DND-41 (cell line): Measurements from ENCODE around the gene MTFMT.

Experiments used
- ATAC-seq: fragments of 200-7000 bp; cut with Tn5 transposase; 3 replicates; pipeline ENCODE4 v1.9.1; 2021; ENCODE audit warnings: low read depth; ENCODE audit not compliant: insufficient read depth
- DNase-seq: peaks from one replicate; pipeline ENCODE4 v3.0.0-alpha.2; 2020
- H2AFZ ChIP-seq: 2 replicates; pipeline ENCODE4 v1.6.0; 2012; ENCODE audit warnings: low read depth, low read length
- H3K27ac ChIP-seq: 2 replicates; pipeline ENCODE4 v1.5.1; 2012; ENCODE audit warnings: low read length, inconsistent platforms
- H3K27me3 ChIP-seq: fragments of 200-600 bp; sonication (generic); 2 replicates; pipeline ENCODE4 v1.6.0; 2012; ENCODE audit warnings: low read length, mild to moderate bottlenecking, inconsistent platforms; ENCODE audit not compliant: insufficient read depth, poor library complexity
- H3K36me3 ChIP-seq: 2 replicates; pipeline ENCODE4 v1.5.1; 2012; ENCODE audit warnings: low read length, inconsistent platforms; ENCODE audit not compliant: insufficient read depth
- H3K4me1 ChIP-seq: 2 replicates; pipeline ENCODE4 v1.5.1; 2012; ENCODE audit warnings: mild to moderate bottlenecking, low read length; ENCODE audit not compliant: insufficient read depth
- H3K4me2 ChIP-seq: 2 replicates; pipeline ENCODE4 v1.6.0; 2012; ENCODE audit warnings: mild to moderate bottlenecking, moderate library complexity, low read length, inconsistent platforms; ENCODE audit not compliant: insufficient read depth
- H3K4me3 ChIP-seq, 2 experiments: fragments of 200-600 bp in 1 of 2; shearing (Covaris generic) in 1 of 2; 2 replicates each; pipeline ENCODE4 v1.5.1; 2012 to 2016; ENCODE audit warnings: inconsistent platforms in 2 of 2, low read length in 2 of 2, mild to moderate bottlenecking in 2 of 2, low read depth in 1 of 2, moderate library complexity in 1 of 2
- H3K79me2 ChIP-seq: 2 replicates; pipeline ENCODE4 v1.6.0; 2012; ENCODE audit warnings: low read length, inconsistent platforms; ENCODE audit not compliant: insufficient read depth
- H3K9ac ChIP-seq: 2 replicates; pipeline ENCODE4 v1.6.0; 2012; ENCODE audit warnings: low read depth, mild to moderate bottlenecking, inconsistent platforms, low read length, moderate library complexity
- H3K9me3 ChIP-seq: 2 replicates; pipeline ENCODE4 v1.5.1; 2012; ENCODE audit warnings: low read length, moderate library complexity, mild to moderate bottlenecking, inconsistent platforms; ENCODE audit not compliant: insufficient read depth, severe bottlenecking
- H4K20me1 ChIP-seq: 2 replicates; pipeline ENCODE4 v1.6.0; 2012; ENCODE audit warnings: low read length; ENCODE audit not compliant: insufficient read depth
- EZH2 ChIP-seq: IDR thresholded peaks from 3 replicates; pipeline ENCODE4 v1.6.1; 2012; ENCODE audit warnings: borderline replicate concordance, low read depth, mild to moderate bottlenecking, moderate library complexity, low read length, inconsistent platforms; ENCODE audit not compliant: severe bottlenecking
- TF ChIP-seq, protein P1 (sequence below): IDR thresholded peaks from 2 replicates; pipeline ENCODE4 v1.5.1; 2012; ENCODE audit warnings: borderline replicate concordance, low read length, moderate library complexity, mild to moderate bottlenecking; ENCODE audit not compliant: poor library complexity, severe bottlenecking; ENCODE audit errors: extremely low read depth

The MTFMT gene

DNA sequence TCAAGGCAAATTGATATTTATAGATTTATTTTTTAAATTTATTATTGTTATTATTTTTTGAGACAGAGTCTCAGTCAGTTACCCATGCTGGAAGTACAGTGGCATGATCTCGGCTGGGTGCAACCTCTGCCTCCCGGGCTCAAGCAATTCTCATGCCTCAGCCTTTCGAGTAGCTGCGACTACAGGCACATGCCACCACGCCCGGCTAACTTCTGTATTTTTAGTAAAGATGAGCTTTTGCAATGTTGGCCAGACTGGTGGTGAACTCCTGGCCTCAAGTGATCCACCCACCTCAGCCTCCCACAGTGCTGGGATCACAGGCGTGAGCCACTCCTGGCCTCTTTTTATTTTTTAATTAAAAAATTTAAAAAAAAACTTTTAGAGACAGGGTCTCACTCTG, 58.7 kb downstream of the MTFMT start:
- ATAC-seq: no peak

DNA sequence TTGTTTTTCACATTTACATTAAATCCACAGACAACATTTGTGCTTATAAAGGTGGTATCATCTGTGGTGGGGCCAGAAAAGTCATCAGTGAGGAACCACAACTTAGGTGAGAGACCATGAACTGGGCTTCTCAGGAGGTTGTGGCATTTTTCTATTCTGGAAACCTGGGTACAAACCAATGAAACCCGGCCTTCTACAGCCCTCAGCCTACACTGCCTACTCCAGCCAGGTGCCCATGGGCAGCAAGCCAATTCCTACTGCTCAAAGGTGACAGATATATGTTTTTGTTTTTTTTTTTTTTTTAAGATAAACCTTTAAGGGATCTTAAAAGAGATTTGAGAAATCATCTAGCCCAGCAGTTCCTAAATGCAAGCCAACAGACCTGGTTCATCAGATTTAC, 60.0 kb downstream of the MTFMT start:
- no peaks in the 10 kb centered on the region for H3K4me1 ChIP-seq
- H3K79me2 ChIP-seq: no peaks in the 10 kb centered on the region
- no peak overlapping the region for H3K27ac ChIP-seq
- no peaks in the 10 kb centered on the region for H4K20me1 ChIP-seq
- no peak for TF ChIP-seq EZH2
- no peaks in the 10 kb centered on the region for H3K9me3 ChIP-seq
- DNase-seq: no peak
- no peak overlapping the region for H3K9ac ChIP-seq
- H3K36me3 ChIP-seq: peaks cover 58% of the 10 kb centered on the region
- no peak overlapping the region for H3K4me3 ChIP-seq
- H3K4me2 ChIP-seq: no peak overlapping the region
- no peak overlapping the region for H2AFZ ChIP-seq
- ATAC-seq: no peak
- H3K27me3 ChIP-seq: no peaks in the 10 kb centered on the region

More for the DNA sequence above, 58.7 kb downstream of the MTFMT start:
- no peak overlapping the region for H3K9ac ChIP-seq
- H3K36me3 ChIP-seq: peaks cover 50% of the 10 kb centered on the region
- H2AFZ ChIP-seq: no peak overlapping the region
- no peaks in the 10 kb centered on the region for H3K27me3 ChIP-seq
- no peak overlapping the region for H3K4me3 ChIP-seq
- no peaks in the 10 kb centered on the region for H3K4me1 ChIP-seq
- no peaks in the 10 kb centered on the region for H4K20me1 ChIP-seq
- H3K79me2 ChIP-seq: no peaks in the 10 kb centered on the region
- no peak for DNase-seq
- TF ChIP-seq EZH2: no peak
- TF ChIP-seq, protein P1, sequence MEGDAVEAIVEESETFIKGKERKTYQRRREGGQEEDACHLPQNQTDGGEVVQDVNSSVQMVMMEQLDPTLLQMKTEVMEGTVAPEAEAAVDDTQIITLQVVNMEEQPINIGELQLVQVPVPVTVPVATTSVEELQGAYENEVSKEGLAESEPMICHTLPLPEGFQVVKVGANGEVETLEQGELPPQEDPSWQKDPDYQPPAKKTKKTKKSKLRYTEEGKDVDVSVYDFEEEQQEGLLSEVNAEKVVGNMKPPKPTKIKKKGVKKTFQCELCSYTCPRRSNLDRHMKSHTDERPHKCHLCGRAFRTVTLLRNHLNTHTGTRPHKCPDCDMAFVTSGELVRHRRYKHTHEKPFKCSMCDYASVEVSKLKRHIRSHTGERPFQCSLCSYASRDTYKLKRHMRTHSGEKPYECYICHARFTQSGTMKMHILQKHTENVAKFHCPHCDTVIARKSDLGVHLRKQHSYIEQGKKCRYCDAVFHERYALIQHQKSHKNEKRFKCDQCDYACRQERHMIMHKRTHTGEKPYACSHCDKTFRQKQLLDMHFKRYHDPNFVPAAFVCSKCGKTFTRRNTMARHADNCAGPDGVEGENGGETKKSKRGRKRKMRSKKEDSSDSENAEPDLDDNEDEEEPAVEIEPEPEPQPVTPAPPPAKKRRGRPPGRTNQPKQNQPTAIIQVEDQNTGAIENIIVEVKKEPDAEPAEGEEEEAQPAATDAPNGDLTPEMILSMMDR: no peak
- H3K27ac ChIP-seq: no peak overlapping the region
- no peak overlapping the region for H3K4me2 ChIP-seq
- H3K9me3 ChIP-seq: no peaks in the 10 kb centered on the region

- no peaks in the 10 kb centered on the region for H3K27me3 ChIP-seq
- H3K4me2 ChIP-seq: no peak overlapping the region
- H3K36me3 ChIP-seq: peaks cover 62% of the 10 kb centered on the region
- no peak overlapping the region for H3K4me3 ChIP-seq
- H3K9me3 ChIP-seq: no peaks in the 10 kb centered on the region
- no peaks in the 10 kb centered on the region for H4K20me1 ChIP-seq
- no peak overlapping the region for H2AFZ ChIP-seq
- TF ChIP-seq EZH2: no peak
- TF ChIP-seq, protein P1: no peak
- H3K27ac ChIP-seq: no peak overlapping the region
- H3K4me1 ChIP-seq: no peaks in the 10 kb centered on the region
- DNase-seq (no peak), ATAC-seq (no peak)
- no peaks in the 10 kb centered on the region for H3K79me2 ChIP-seq
- H3K9ac ChIP-seq: no peak overlapping the region
Measured at GRCh38 chr15:64961013-64961412, 68.4 kb downstream of the MTFMT start.

- H3K27me3 ChIP-seq: no peaks in the 10 kb centered on the region
- TF ChIP-seq EZH2: no peak
- TF ChIP-seq, protein P1: no peak
- no peak overlapping the region for H2AFZ ChIP-seq
- no peak overlapping the region for H3K27ac ChIP-seq
- H3K79me2 ChIP-seq: no peaks in the 10 kb centered on the region
- no peak overlapping the region for H3K4me3 ChIP-seq
- no peaks in the 10 kb centered on the region for H3K9me3 ChIP-seq
- peaks cover 65% of the 10 kb centered on the region for H3K36me3 ChIP-seq
- no peak overlapping the region for H3K4me2 ChIP-seq
- no peak for DNase-seq
- no peak for ATAC-seq
- H4K20me1 ChIP-seq: no peaks in the 10 kb centered on the region
- no peaks in the 10 kb centered on the region for H3K4me1 ChIP-seq
- no peak overlapping the region for H3K9ac ChIP-seq
Measured at GRCh38 chr15:64960153-64960552, 69.3 kb downstream of the MTFMT start.
